ENCODE results near the gene ARHGAP6.
"Not testable (repeated sequence)": the region's sequence is repeated elsewhere in the genome, so short reads cannot be mapped to it uniquely, and the experiment has no call there.

Gene ARHGAP6

GRCh38 chrX:11290416-11291102, 375.2 kb downstream of the ARHGAP6 start:
- no peak for DNase-seq (ENCODE audit: low spot score)

- peak; percentile 30 for DNase-seq (ENCODE audit: low spot score)
Measured at GRCh38 chrX:11287505-11287904, 378.2 kb downstream of the ARHGAP6 start.

GRCh38 chrX:11285651-11286050, 380.1 kb downstream of the ARHGAP6 start:
- no peak for DNase-seq (ENCODE audit: low spot score)

- DNase-seq (ENCODE audit: low spot score), result no peak
Measured at GRCh38 chrX:11282043-11282442, 383.7 kb downstream of the ARHGAP6 start.

- DNase-seq (ENCODE audit: low spot score), result no peak
Measured at GRCh38 chrX:11273544-11273943, 392.2 kb downstream of the ARHGAP6 start.

DNA sequence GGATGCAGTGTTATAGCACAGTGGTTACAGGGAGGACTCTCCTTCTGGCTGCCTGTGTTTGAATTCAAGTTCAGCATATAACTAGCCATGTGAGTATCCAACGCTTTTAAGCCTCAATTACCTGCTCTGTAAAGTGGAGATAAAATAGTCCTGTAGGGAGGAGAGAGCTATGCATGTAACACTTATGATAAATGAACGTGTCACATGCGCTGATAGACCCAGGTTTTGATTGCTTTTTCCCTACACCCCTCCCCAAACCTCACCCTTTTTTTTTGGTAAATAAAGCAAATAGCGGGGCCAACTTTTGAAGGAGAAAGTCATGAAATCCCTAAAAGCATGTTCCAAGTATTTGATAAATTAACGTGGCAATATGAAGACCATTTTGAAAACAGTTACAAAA, 392.9 kb downstream of the ARHGAP6 start:
- DNase-seq (ENCODE audit: low spot score), result no peak

DNA sequence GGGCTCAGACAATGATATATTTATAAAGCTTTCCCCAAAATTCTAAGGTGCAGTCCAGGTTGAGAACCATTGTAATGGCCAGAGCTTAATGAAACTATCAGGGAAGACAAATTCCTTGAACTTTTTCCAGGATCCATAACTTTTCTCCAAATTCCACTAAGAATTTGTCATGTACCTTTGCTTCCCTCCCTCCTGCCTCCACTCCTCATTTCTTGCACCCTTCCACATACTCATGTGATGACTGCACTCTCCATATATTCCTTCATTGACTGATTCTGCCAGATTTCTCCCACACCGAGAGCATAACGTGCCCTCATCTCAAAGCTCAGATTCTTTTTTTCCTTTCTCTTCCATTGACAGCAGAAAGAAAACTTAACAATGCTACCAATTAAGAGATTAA, 393.4 kb downstream of the ARHGAP6 start:
- no peak for DNase-seq (ENCODE audit: low spot score)

DNA sequence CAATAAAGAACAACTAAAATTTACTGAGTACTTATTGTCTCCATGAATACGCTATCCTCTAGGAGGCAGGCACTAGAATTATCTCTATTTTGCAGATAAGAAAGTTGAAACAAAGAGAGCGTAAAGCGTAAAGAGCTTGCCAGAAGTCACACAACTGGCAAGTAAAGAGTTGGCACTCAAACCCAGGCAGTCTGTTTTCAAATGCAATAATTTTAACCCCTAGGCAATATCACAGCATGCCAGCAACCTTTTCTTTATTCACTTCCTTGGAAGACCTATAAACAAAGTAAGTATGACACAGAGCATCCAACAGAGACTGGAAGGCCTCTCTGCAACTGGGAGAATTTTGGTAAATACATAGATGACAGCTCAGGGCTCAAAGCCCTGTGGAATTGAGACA, 395.7 kb downstream of the ARHGAP6 start:
- no peak for DNase-seq (ENCODE audit: low spot score)

- no peak for DNase-seq (ENCODE audit: low spot score)
Measured at GRCh38 chrX:11269006-11269405, 396.7 kb downstream of the ARHGAP6 start.

DNA sequence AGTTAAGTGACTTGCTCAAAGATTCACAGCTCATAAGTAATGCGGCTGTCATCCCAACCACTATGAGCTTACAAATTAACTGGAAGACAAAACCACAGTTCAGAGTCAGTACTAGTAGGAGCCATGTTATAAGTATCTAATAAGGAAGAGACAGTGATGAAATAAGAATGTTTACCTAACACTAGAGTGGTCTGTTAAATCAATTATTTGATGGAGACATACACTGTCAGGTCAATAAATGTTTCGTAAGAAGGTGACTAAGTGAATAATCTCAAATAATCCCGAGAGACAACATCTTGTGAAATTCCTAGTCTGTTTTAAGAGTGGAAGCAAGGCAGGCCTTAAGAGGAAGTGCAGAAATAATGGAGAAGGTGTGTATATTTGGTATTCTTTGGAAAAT, 398.3 kb downstream of the ARHGAP6 start:
- DNase-seq (ENCODE audit: low spot score), result no peak

DNA sequence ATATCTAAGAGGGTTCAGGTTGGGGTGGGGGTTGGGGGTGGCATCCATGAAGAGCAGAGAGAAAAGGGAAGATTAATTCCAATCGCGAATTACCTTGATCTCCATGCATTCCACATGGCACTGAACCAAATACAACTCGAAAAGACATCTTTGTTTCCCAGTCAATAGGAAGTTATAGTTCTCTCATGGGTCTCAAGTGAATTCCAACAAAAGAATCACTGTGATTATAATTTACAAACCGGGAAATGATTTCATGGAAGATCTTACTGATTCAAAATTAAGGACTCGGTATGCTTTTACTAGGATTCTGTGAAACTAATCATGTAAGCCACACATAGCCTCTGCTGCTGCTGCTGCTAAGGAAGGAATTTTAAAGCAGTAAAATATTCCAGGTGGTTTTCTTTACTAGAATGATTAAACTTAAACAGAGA, 399.1 kb downstream of the ARHGAP6 start:
- DNase-seq (ENCODE audit: low spot score), result peak; percentile 80

GRCh38 chrX:11265352-11265751, 400.4 kb downstream of the ARHGAP6 start:
- DNase-seq (ENCODE audit: low spot score), result no peak

GRCh38 chrX:11264925-11265324, 400.8 kb downstream of the ARHGAP6 start:
- no peak for DNase-seq (ENCODE audit: low spot score)

DNA sequence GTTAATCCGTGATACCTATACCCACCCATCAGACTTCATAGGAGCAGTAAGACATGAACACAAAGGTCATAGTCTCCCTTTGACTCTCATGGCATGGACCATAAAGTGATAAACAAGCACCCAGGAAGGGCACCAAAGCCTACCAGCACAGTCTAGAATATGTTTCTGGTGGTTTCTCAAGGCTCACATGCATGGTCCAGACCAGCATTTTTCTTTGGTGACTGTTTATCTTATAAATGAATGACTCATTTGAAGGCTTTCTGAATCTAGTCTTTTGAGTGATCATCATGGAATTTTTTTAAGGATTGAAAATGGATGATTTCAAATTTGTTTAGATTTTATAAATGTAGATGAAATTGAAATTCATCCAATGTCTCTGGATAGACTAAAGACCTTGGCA, 404.5 kb downstream of the ARHGAP6 start:
- peak; percentile 32 for DNase-seq (ENCODE audit: low spot score)

- DNase-seq (ENCODE audit: low spot score), result no peak
Measured at GRCh38 chrX:11259437-11259836, 406.3 kb downstream of the ARHGAP6 start.

GRCh38 chrX:11257711-11258110, 408.0 kb downstream of the ARHGAP6 start:
- no peak for DNase-seq (ENCODE audit: low spot score)

DNA sequence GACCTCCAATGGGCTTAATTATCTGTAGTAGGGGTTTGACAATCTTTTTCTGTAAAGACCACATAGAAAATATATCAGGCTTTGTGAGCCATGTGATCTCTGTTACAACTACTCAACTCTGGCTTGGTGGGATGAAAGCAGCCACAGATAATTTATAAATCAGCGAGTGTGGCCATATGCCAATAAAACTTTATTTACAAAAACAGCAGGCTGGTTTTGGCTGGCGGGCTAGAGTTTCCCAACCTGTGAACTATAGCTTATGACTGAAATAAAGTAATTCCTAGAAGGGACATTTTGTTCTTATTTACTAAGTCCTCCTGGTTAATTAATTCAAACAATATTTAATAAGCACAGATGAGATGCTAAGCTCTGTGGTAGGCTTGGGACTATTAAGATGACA, 408.4 kb downstream of the ARHGAP6 start:
- no peak for DNase-seq (ENCODE audit: low spot score)

DNA sequence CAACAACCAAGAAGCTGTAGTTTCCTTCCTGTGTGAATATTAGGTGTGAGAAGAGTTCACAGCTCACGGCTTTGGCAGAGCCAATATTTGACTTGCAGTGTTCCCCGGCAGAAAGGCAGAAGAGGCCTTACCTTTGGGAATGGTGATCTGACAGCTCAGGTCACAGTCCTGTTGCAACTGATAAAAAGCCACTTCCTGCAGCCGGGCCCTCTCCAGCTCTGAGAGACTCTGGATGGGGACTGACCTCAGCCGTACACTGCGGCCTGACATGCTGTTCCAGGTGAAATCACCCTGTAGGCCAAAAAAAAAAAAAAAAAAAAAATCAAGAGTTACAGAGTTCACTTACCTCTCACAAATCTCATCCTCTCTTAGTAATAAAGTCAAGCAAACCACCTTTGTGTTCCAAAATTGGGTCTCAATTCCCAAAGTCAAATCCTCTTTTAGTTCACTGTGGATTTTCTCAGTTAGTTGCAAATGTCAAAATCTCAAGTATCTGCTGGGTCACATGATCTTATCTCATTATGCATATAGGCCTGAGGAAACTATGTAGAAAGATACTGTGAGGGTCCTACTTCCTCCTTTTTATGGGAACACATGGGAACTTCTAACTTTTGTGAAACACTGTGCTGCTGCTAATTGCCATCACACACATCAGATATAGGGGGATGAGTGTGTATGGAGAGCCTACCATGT, 411.2 kb downstream of the ARHGAP6 start:
- no peak for DNase-seq (ENCODE audit: low spot score)

DNA sequence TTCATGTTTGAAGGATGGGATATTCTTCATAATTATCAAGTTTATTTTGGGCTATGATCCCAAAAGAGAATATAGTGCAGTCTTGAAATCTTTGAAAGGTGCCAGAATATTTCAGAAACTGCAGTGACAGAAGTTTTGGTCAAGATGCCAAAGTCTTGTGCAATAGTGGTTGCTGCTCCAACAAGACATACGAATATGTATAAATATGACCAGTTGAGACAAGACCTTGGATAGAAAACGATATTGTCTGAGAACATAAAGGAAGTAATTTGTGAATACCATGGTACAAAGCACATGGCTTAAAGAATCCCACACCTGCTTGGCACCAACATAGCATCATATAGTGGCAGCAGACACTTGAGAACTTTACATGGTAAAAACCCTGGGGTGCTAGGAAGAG, 421.1 kb downstream of the ARHGAP6 start:
- no peak for DNase-seq (ENCODE audit: low spot score)

DNA sequence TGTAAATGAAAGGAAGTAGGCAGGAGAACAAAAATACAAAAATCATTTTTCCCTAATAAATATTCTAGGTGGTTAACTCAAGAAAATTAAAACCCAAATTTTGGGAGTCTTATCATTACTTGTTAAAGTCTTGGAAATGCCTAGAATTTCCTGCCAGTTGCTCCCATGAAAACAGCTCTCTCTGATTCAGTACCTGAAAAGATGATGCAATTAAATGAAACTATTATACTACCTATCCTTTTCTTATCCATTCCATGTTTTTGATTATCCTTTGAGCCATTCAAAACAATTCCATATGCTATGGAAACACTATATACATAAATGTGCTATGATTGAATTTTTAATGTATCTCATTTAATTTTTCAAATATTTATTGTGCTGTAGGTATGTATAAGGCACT, 423.0 kb downstream of the ARHGAP6 start:
- no peak for DNase-seq (ENCODE audit: low spot score)

- no peak for DNase-seq (ENCODE audit: low spot score)
Measured at GRCh38 chrX:11241720-11242119, 424.0 kb downstream of the ARHGAP6 start.

DNA sequence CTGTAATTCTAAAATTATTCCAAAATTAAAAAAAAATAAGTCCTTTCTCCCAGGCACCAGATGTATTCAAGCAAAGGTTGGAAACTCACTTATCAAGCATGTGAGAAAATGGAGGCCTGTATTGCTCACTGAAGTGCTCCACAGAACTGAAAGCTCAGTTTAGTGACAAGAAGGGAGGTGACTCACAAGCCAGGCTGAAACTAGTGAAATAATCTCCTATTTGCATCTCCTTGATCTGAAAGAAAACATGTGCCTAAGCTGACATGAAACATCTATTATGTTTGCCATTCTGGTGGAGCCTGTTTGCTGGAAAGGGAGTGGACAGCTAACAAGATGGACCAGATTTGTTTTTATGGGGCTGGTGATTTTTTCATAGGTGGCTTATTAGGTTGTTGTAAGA, 426.5 kb downstream of the ARHGAP6 start:
- DNase-seq (ENCODE audit: low spot score), result peak; percentile 26

DNA sequence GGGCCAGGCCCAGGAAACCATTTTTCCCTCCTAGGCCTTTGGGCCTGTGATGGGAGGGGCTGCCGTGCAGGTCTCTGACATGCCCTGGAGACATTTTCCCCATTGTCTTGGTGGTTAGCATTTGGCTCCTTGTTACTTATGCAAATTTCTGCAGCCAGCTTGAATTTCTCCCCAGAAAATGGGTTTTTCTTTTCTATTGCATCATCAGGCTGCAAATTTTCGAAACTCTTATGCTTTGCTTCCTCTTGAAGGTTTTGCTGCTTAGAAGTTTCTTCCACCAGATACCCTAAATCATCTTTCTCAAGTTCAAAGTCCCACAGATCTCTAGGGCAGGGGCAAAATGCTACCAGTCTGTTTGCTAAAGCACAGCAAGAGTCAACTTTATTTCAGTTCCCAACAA, 430.3 kb downstream of the ARHGAP6 start:
- DNase-seq (ENCODE audit: low spot score), result not testable (repeated sequence)
